A549 (cell line): Measurements from ENCODE around the gene TENM3. TPM values are rescaled to one million over a fixed set of nuclear protein-coding genes. Genes with fewer than 3 reads are reported as not detected.

ENCODE experiments used
- ATAC-seq, 2 experiments: fragments of 200-7000 bp in 1 of 2; fragments of >200 bp in 1 of 2; cut with Nextera tagmentation in 1 of 2; cut with Tn5 transposase in 1 of 2; 3 replicates each; pipeline versions ENCODE4 v1.8.0 to v1.9.1; 2018 to 2020; ENCODE audit warnings: mild to moderate bottlenecking in 1 of 2, moderate library complexity in 1 of 2
- CTCF ChIA-PET: fragments of 300-600 bp; sonication (Branson Sonifier 250); formaldehyde crosslinking; extraction: SDS; loops from one replicate; lab custom pipeline; 2021; ENCODE audit warnings: antibody characterized with exemption, inconsistent platforms; lab: Yijun Ruan, JAX
- POLR2A ChIA-PET: fragments of 350-600 bp; formaldehyde crosslinking; extraction: SDS; loops from one replicate; lab custom pipeline; 2021; ENCODE audit warnings: antibody characterized with exemption, inconsistent platforms; lab: Yijun Ruan, JAX
- DNase-seq, 2 experiments: peaks; one replicate each; pipeline versions ENCODE4 v3.0.0 to v3.0.0-alpha.2; 2011 to 2016; ENCODE audit warnings: low read depth in 1 of 2, low spot score in 1 of 2
- FAIRE-seq: peaks from 2 replicates; lab custom pipeline; 2011; peaks lifted over from hg19 to GRCh38; lab: Jason Lieb, UNC
- H3K27ac ChIP-seq, 2 experiments: fragments of >200 bp; sonication (Bioruptor Twin); formaldehyde crosslinking; 3 replicates each; pipeline ENCODE4 v1.5.1; 2016 to 2017
- H3K4me1 ChIP-seq: fragments of >200 bp; sonication (Bioruptor Twin); formaldehyde crosslinking; 3 replicates; pipeline ENCODE4 v1.6.1; 2016
- H3K4me2 ChIP-seq: fragments of >200 bp; sonication (Bioruptor Twin); formaldehyde crosslinking; 3 replicates; pipeline ENCODE4 v1.6.1; 2016
- H3K4me3 ChIP-seq: fragments of >200 bp; sonication (Bioruptor Twin); formaldehyde crosslinking; 3 replicates; pipeline ENCODE4 v1.5.1; 2016
- H3K9me3 ChIP-seq: fragments of >200 bp; sonication (Bioruptor Twin); formaldehyde crosslinking; 3 replicates; pipeline ENCODE4 v1.6.1; 2016
- BCL3 ChIP-seq: fragments of >200 bp; sonication (Bioruptor Twin); formaldehyde crosslinking; IDR thresholded peaks from 3 replicates; pipeline ENCODE4 v1.6.1; 2016
- BHLHE40 ChIP-seq: IDR thresholded peaks from 2 replicates; pipeline ENCODE4 v1.6.1; 2012; ENCODE audit warnings: low read depth, low read length, inconsistent platforms
- CBX2 ChIP-seq: fragments of 200-600 bp; sonication (generic); IDR thresholded peaks from 2 replicates; pipeline ENCODE4 v1.6.1; 2016; ENCODE audit warnings: low read depth, mild to moderate bottlenecking, borderline replicate concordance
- CEBPB ChIP-seq, 2 experiments: fragments of >200 bp in 1 of 2; sonication (Bioruptor Twin) in 1 of 2; formaldehyde crosslinking in 1 of 2; IDR thresholded peaks; 2 replicates each; pipeline ENCODE4 v1.6.1; 2012 to 2016
- EHF ChIP-seq: fragments of 250-450 bp; sonication (Bioruptor Pico); IDR thresholded peaks from 2 replicates; pipeline ENCODE4 v1.5.0; 2020; ENCODE audit warnings: mild to moderate bottlenecking
- ESRRA ChIP-seq: fragments of 150-350 bp; IDR thresholded peaks from 2 replicates; pipeline ENCODE4 v1.6.1; 2014; ENCODE audit warnings: mild to moderate bottlenecking, low read length, borderline replicate concordance
- FOSL2 ChIP-seq, 2 experiments: fragments of 450-650 bp in 1 of 2; fragments of >200 bp in 1 of 2; sonication (Bioruptor Twin) in 1 of 2; formaldehyde crosslinking; IDR thresholded peaks; 2 replicates each; pipeline versions ENCODE4 v1.5.0 to v1.6.1; 2016 to 2020; ENCODE audit warnings: mild to moderate bottlenecking in 1 of 2, moderate library complexity in 1 of 2
- FOXS1 ChIP-seq: fragments of 250-450 bp; sonication (Bioruptor Pico); IDR thresholded peaks from 2 replicates; pipeline ENCODE4 v1.5.0; 2020; ENCODE audit warnings: mild to moderate bottlenecking, moderate library complexity
- GATA3 ChIP-seq: IDR thresholded peaks from 2 replicates; pipeline ENCODE4 v1.6.1; 2012; ENCODE audit warnings: borderline replicate concordance
- HDAC2 ChIP-seq: fragments of 200-600 bp; sonication (generic); IDR thresholded peaks from 2 replicates; pipeline ENCODE4 v1.6.1; 2016
- HES2 ChIP-seq: fragments of >200 bp; sonication (Bioruptor Twin); formaldehyde crosslinking; IDR thresholded peaks from 2 replicates; pipeline ENCODE4 v1.6.1; 2016
- HOXA7 ChIP-seq: fragments of 250-450 bp; sonication (Bioruptor Pico); IDR thresholded peaks from 2 replicates; pipeline ENCODE4 v1.5.0; 2020; ENCODE audit warnings: mild to moderate bottlenecking, moderate library complexity
- HOXB13 ChIP-seq: fragments of 250-450 bp; sonication (Bioruptor Pico); IDR thresholded peaks from 2 replicates; pipeline ENCODE4 v1.5.0; 2020; ENCODE audit warnings: low read depth, mild to moderate bottlenecking, moderate library complexity
- JUNB ChIP-seq: fragments of >200 bp; sonication (Bioruptor Twin); formaldehyde crosslinking; IDR thresholded peaks from 2 replicates; pipeline ENCODE4 v1.6.1; 2016
- MAZ ChIP-seq: fragments of 150-350 bp; IDR thresholded peaks from 2 replicates; pipeline ENCODE4 v1.6.1; 2014; ENCODE audit warnings: antibody characterized with exemption, low read depth, low read length, borderline replicate concordance
- NR3C1 ChIP-seq: fragments of >200 bp; sonication (Bioruptor Twin); formaldehyde crosslinking; IDR thresholded peaks from 3 replicates; pipeline ENCODE4 v1.6.1; 2017
- PHF8 ChIP-seq: fragments of 200-600 bp; sonication (generic); IDR thresholded peaks from 2 replicates; pipeline ENCODE4 v1.6.1; 2016; ENCODE audit warnings: low read depth, mild to moderate bottlenecking, antibody characterized with exemption, moderate library complexity, borderline replicate concordance
- POLR2A ChIP-seq: IDR thresholded peaks from 2 replicates; pipeline ENCODE4 v1.6.1; 2012; ENCODE audit warnings: mild to moderate bottlenecking, low read length
- RAD21 ChIP-seq, 2 experiments: fragments of >200 bp in 1 of 2; sonication (Bioruptor Twin) in 1 of 2; formaldehyde crosslinking in 1 of 2; IDR thresholded peaks in 1 of 2; conservative IDR thresholded peaks in 1 of 2; 2 replicates in 1 of 2; 3 replicates in 1 of 2; pipeline ENCODE4 v1.6.1; 2012 to 2018; ENCODE audit warnings: inconsistent platforms in 1 of 2
- REST ChIP-seq: fragments of 200-600 bp; sonication (generic); IDR thresholded peaks from 2 replicates; pipeline ENCODE4 v1.6.1; 2016; ENCODE audit warnings: antibody characterized with exemption, mild to moderate bottlenecking, moderate library complexity
- RNF2 ChIP-seq: fragments of 200-600 bp; sonication (generic); IDR thresholded peaks from 2 replicates; pipeline ENCODE4 v1.6.1; 2016; ENCODE audit warnings: low read depth, mild to moderate bottlenecking, antibody characterized with exemption, moderate library complexity, borderline replicate concordance
- SMC3 ChIP-seq: fragments of >200 bp; sonication (Bioruptor Twin); formaldehyde crosslinking; IDR thresholded peaks from 3 replicates; pipeline ENCODE4 v1.6.1; 2018; ENCODE audit warnings: inconsistent platforms
- TFCP2L1 ChIP-seq: fragments of 250-450 bp; sonication (Bioruptor Pico); IDR thresholded peaks from 2 replicates; pipeline ENCODE4 v1.5.0; 2021; ENCODE audit warnings: mild to moderate bottlenecking
- WGBS: methylation state at CpG from one replicate; pipeline ENCODE4 v1.1.6; 2017; ENCODE audit errors: missing lambda C conversion rate; 5-methylcytosine and 5-hydroxymethylcytosine counted together
- polyA plus RNA-seq, 4 experiments: library from polyadenylated mRNA; depleted of rRNA in 3 of 4; stranded (reverse); fragments of >200 nt; fragmentation: RNase III in 1 of 4; extraction: RNeasy Plus Mini Kit Qiagen cat#74134 plus additional on column Dnase treatment in 1 of 4; gene quantifications; 2 replicates in 3 of 4; 3 replicates in 1 of 4; pipeline ENCODE4 v1.2.3, GENCODE V29; 2011 to 2017

TENM3 gene
- polyA plus RNA-seq, 2 of the 4 experiments (the other 2 are of a cell fraction), result 2.4 to 7.3 TPM

GRCh38 chr4:182800216-182800515 lies 557.0 kb downstream of the TENM3 start:
- ChIA-PET CTCF (no interaction called here), POLR2A (no interaction called here)
- ATAC-seq (no peak), DNase-seq (no peak), FAIRE-seq (no peak)
- Histone ChIP-seq H3K4me1 (no peaks in the 10 kb centered on the region), H3K4me2 (no peak overlapping the region), H3K4me3 (no peak overlapping the region), H3K9me3 (no peaks in the 10 kb centered on the region), H3K27ac (no peak overlapping the region)
- TF ChIP-seq BCL3 (no peak), FOSL2 (IDR thresholded peaks at IDR 0.05) (no peak), FOSL2 (CRISPR knock-in tag; IDR thresholded peaks at IDR 0.05) (no peak), RNF2 (no peak), ESRRA (no peak), FOXS1 (CRISPR knock-in tag) (no peak), PHF8 (no peak), NR3C1 (no peak), HDAC2 (no peak), JUNB (no peak), CBX2 (no peak), HOXA7 (CRISPR knock-in tag) (no peak), GATA3 (no peak), CEBPB (IDR thresholded peaks at IDR 0.05) (no peak)
- WGBS, result 81% methylated on average over 22 of the region's 29 CpGs

- ATAC-seq, result no peak
- no peaks in the 10 kb centered on the region for H3K9me3 ChIP-seq
- H3K4me2 ChIP-seq, result no peak overlapping the region
- WGBS, result 64% methylated on average over 10 of the region's 15 CpGs
- TF ChIP-seq FOXS1 (CRISPR knock-in tag), result no peak
- TF ChIP-seq RNF2, result no peak
- no peak for TF ChIP-seq HES2
- no peak for TF ChIP-seq POLR2A
- no peak for TF ChIP-seq REST
- TF ChIP-seq SMC3, result no peak
- no peak for TF ChIP-seq BHLHE40
- TF ChIP-seq RAD21 (conservative IDR thresholded peaks at IDR 0.05 in 1 of 2, IDR thresholded peaks at IDR 0.05 in 1 of 2), result no peak
- TF ChIP-seq MAZ, result no peak
- no peak for TF ChIP-seq EHF (CRISPR knock-in tag)
- TF ChIP-seq TFCP2L1 (CRISPR knock-in tag), result no peak
- TF ChIP-seq BCL3, result no peak
- no peak for TF ChIP-seq ESRRA
- no peak for TF ChIP-seq HOXA7 (CRISPR knock-in tag)
- no peak for TF ChIP-seq HOXB13 (CRISPR knock-in tag)
- no peaks in the 10 kb centered on the region for H3K4me1 ChIP-seq
- CTCF ChIA-PET, result no interaction called here
- no peak for DNase-seq
- POLR2A ChIA-PET, result no interaction called here
- H3K27ac ChIP-seq, result no peak overlapping the region
- FAIRE-seq, result no peak
- no peak overlapping the region for H3K4me3 ChIP-seq
Observed at GRCh38 chr4:182801636-182802035, 558.4 kb downstream of the TENM3 start.
